GM18508 (cell line): ENCODE results near the gene MX2.

Source experiments
- ATAC-seq: cut with Tn5 transposase; IDR thresholded peaks from one replicate; pipeline ENCODE4 v1.9.1; 2021; ENCODE audit warnings: moderate number of reproducible peaks; ENCODE audit not compliant: insufficient read depth, unreplicated experiment

MX2 gene

DNA sequence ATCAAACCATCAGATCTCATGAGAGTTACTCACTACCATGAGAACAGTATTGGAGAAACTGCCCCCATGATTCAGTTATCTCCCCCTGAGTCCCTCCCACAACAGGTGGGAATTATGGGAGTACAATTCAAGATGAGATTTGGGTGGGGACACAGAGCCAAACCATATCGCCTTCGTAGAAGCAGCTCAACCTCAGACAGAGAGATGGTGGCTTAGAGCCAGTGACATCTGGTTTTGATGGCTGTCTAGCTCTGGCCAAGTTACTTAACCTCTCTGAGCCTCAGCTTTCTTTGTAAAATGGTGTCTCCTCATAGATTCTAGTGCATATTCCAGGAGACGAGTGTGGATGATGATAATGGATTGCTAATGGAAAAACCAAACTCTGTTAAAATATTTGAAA, 91.4 kb downstream of the MX2 start:
- no peak for ATAC-seq

DNA sequence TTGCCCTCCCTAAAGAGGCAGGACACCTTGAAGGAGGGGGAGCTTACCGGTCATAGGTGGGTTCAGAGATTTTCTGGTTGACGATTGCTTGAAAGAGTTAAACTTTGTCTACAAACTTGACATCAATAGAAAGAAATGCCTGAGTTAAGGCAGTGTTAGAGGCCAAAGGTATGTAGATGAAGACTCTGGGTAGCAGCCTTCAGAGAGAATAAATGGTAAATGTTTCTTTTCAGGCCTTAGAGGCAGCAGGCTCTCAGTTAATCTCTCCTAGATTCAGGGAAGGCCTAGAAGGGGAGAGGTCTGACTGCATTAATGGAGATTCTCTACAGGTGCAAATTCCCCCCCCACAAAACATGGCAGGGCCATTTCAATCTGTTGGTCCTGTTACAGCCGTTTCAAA, 91.9 kb downstream of the MX2 start:
- ATAC-seq, result no peak

DNA sequence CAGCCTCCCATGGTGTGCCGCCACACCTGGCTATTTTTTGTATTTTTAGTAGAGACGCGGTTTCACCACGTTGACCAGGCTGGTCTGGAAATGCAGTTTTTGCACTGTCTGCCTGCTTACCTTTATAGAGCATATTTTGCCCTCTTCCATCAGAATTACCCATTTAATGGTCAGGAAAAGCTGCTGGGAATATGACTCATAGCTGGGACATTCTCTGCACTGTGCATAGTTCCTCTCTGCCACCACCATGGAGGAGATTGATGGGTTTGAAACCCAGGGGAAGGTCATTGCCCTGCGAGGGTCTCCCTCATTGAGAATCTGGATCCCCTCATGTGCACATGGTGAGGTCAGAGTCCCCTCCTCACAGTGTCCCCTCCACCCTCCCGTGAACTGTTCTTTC, 96.3 kb downstream of the MX2 start:
- no peak for ATAC-seq

DNA sequence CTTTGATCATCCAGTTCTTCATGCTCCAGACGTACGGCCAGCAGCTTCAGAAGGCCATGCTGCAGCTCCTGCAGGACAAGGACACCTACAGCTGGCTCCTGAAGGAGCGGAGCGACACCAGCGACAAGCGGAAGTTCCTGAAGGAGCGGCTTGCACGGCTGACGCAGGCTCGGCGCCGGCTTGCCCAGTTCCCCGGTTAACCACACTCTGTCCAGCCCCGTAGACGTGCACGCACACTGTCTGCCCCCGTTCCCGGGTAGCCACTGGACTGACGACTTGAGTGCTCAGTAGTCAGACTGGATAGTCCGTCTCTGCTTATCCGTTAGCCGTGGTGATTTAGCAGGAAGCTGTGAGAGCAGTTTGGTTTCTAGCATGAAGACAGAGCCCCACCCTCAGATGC, 96.7 kb downstream of the MX2 start:
- ATAC-seq, result no peak
